Measurements from ENCODE around the gene NKD2.

The NKD2 gene

DNA sequence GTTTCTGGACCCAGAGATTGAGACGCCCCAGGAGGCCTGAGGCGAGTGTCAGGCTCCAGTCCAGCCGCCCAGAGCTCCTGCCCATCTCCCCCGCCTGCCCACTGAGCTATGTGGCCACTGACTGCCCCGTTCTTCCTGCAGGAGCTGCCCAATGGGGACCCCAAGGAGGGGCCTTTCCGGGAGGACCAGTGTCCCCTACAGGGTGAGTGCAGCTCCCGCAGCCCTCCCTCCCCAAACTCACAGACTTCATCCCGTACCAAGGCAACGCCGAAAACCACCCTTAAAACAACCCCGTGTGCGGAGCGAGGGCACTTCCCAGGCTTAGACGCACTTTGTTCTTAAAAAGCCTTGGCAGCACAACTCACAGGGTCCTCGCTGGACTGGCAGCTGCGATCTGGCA, 23.4 kb downstream of the NKD2 start:
- no peak for DNase-seq

DNA sequence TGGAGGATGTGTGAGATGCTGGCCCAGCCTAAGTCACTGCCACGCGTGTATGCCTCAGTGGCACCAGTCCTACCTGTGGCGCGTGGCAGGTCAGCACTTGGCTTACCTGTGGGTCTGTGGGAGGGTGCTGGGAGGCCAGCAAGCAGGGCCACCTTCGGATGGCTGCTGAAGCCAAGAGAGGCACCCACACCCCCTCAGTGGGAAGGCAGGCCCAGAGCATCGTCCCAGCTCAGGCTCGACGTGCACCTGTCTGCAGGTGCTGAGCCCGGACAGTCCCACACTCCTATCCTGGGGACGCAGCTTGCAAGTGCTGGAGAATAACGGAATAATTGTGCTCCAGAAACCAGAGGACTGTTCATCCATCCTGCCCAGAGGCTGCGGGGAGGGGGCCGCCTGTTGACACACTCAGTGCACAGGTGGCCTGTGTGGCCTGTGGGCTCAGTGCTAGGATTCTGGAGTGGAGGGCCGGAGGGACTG, 24.0 kb downstream of the NKD2 start:
- DNase-seq: no peak

DNA sequence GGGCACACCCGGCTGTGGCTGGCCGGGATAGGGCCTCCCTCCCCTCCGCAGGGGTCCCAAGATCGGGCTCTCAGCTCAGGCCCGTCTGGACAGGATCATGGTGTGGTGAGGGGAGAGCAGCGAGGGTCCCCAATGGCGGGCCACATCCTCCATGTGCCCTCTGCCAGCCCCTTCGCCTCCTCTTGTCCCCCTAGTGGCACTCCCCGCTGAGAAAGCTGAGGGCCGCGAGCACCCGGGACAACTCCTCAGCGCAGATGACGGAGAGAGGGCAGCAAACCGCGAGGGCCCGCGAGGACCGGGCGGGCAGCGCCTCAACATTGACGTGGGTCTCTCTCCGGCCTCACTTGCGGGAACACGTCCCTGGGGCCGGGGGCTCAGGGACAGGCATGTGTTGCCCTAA, 24.6 kb downstream of the NKD2 start:
- DNase-seq: no peak

DNA sequence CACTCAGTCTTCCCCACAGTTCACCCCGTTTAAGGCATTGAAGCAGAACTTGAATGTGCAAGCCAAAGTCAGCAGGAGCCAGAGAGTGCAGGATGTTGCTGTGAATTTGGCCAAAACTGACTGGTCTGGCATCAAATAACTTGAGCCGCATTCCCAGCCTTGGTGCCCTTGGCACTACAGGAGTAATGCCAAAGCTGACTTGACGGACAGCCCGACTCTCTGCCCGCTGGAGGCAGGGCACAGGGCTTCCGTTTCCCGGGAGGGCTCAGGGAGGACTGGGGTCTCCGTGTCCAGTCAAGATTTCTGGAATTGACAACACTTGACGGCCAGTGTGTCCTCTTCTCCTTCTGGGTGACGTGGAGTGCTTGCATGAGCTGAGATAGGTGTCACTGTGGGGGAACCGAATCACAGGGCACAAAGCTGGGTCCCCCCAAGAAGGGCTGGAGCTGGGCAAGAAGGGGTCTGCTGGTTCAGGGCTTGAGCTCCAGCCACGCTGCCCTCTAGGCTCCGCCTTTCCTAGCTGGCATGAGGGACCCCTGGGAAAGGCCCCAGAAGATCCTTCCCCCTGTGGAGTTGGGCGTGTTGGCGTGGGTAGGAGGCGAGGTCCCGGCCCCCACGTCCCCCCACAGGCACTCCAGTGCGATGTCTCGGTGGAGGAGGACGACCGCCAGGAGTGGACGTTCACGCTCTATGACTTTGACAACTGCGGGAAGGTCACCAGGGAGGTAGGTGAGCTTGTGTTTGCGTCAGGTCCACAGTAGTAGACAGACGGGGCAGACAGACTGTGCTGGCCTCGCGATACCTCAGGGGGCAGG, 25.2 kb downstream of the NKD2 start:
- no peak for DNase-seq

DNA sequence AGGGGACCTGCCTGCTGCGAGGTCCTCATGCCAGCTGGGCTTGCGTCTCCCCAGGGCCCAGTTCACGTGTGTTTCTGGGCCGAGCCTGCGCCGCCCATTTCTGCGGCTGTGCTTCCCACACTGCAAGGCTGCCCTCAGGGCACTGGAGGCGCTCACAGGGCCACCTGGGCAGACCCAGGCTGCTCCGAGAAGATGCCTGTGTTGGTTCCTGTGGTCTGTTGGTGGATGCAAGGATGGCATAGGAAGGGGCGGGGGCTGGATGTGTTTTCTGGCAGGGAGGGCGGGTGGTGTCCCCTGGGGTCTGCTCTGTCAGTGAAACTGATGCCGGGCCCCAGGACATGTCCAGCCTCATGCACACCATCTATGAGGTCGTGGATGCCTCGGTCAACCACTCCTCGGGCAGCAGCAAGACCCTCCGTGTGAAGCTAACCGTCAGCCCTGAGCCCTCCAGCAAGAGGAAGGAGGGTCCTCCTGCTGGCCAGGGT, 25.9 kb downstream of the NKD2 start:
- no peak for DNase-seq

DNA sequence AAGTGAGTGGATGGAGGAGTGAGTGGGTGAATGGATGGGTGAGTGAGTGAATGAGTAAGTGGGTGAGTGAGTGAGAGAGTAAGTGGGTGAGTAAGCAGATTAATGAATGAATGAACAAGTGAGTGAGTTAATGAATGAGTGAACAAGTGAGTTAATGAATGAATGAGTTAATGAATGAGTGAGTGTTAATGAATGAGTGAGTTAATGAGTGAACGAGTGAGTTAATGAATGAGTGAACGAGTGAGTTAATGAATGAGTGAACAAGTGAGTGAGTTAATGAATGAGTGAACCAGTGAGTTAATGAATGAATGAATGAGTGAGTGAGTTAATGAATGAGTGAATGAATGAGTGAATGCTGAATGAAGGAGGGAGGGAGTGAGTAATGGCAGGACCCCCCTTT, 26.4 kb downstream of the NKD2 start:
- no peak for DNase-seq

DNA sequence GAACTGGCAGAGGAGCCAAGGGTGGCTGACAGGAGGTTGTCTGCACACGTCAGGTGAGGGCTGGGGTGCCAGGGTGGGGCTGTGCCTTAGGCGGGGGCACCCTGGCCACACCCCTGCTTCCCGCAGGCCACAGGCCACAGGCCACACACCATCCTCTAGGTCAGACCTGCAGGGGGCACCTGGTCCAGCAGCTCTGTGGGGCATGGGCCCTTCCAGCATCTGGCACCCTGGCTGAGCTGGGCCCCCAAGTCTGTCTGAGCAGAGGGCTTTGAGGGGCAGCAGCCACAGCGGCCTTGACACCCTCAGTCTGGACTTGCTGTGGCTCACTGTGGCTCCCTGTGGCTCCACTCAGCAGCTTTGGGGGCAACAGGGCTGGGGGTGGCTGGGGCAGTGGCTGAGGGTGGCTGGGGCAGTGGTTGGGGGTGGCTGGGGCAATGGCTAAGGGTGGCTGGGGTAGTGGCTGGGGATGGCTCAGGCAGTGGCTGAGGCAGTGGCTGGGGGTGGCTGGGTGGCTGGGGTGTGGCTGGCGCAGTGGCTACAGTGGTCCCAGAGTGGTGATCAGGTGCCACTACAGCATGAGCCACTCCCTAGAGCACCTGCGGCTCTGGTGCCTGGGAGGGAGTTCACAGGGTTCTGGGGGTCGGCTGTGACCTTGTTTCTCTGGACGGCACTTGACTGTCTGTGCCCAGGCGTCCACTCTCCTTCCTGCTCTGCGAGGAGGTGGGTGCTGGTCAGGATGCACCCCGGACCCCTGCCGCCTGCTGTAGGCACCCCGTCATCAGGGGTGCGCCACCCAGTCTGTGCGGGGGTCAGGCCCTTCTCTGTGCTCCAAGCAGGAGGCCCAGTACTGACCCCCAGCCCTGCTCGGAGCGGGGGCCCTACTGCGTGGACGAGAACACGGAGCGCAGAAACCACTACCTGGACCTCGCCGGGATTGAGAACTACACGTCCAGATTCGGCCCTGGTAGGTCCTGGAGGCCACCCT, 27.1 kb downstream of the NKD2 start:
- no peak for DNase-seq

DNA sequence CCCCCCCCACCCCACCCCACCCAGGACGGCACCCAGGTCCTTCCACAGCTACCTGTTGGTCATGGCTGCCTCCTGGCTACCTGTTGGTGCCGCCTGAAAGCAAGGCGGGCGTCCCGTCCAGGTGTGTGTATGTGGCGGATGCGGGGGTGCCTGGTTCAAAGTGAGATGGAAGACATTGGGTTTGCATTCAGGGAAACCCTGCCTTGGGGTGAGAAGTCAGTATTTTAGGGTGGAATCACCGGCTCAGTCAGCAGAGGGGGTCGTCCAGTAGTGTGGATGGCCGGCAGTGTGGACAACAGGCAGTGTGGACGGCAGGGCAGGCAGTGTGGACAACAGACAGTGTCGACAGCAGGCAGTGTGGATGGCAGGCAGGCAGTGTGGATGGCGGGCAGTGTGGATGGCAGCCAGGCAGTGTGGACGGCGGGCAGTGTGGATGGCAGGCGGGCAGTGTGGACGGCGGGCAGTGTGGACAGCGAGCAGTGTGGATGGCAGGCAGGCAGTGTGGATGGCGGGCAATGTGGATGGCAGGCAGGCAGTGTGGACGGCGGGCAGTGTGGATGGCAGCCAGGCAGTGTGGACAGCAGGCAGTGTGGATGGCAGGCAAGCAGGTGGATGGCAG, 28.0 kb downstream of the NKD2 start:
- no peak for DNase-seq

DNA sequence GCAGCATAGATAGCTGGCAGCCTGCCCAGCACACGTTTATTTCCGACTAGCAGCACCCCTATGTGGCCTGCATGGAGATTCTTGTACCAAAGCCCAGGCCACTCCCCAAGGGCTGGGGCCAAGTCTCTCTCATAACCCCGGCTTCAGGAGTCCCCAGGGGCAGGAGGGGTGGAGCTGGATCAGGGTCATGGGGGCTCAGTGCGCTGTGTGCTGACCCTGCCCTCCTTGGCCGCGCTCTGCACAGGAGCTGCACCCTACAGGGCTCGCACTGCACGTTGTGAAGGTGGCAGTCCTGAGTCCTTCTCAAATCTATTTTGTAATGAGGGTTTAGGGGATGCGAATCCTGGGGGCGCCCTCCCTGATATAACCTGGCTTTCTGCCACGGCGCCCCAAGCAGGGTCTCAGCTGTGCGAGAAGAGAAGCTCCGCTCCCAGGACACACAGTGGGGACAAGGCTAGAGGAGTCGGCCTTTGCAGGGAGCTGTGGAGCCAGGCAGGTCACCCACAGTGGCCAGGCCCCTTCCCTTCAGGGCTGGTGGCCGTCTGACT, 28.6 kb downstream of the NKD2 start:
- DNase-seq: no peak

DNA sequence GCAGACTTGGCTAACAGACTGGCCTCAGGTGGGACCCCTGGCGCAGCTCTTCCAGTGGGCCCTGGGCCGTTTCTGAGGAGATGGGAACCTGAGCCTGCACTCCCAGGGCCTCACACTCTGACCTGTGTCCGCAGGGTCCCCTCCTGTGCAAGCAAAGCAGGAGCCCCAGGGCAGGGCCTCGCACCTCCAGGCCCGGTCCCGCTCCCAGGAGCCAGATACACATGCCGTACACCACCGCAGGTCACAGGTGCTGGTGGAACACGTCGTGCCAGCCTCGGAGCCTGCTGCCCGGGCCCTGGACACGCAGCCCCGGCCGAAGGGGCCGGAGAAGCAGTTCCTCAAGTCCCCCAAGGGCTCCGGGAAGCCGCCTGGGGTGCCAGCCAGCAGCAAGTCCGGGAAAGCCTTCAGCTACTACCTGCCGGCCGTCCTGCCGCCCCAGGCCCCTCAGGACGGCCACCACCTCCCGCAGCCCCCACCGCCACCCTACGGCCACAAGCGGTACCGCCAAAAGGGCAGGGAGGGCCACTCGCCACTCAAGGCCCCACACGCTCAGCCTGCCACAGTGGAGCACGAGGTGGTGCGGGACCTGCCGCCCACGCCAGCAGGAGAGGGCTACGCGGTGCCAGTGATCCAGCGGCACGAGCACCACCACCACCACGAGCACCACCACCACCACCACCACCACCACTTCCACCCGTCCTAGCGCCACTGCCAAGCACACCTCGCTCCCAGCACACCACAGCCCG, 29.2 kb downstream of the NKD2 start:
- no peak for DNase-seq

DNA sequence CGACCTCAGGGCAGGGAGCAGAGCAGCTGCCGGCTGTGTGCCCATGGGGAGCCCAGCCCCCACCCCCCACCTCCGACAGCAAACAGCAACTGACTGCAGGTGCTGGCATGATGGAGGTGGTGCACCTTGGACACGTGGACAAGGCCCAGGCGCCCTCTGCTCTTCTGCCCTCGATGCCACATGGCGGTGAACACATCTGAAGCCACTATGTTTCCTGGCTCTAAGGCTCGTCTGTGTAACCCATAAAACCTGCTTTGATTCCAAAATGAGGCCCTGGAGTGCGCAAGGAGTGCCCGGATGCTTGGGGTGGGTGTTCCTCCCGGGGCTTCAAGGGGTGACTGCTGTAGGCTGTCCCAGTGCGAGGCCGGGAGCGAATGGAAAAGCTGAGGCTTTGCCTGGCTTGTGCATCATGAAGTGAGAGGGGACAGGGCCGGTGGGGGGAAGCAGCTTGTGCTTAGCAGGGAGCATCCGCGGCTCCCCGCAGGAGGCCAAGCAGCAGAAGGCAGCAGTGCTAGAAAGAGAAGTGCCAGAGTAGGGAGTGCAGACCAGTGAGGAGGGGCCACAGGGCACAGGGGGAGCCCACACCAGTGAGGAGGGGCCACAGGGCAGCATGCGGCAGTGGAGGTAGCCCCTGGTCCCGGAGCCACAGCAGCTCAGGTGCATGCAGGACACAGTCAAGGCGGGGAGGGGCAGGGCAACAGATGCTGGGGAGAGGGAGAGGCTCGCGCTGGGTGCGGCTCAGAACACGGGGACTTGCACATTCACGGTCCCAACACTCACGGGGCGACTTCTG, 30.0 kb downstream of the NKD2 start:
- no peak for DNase-seq

DNA sequence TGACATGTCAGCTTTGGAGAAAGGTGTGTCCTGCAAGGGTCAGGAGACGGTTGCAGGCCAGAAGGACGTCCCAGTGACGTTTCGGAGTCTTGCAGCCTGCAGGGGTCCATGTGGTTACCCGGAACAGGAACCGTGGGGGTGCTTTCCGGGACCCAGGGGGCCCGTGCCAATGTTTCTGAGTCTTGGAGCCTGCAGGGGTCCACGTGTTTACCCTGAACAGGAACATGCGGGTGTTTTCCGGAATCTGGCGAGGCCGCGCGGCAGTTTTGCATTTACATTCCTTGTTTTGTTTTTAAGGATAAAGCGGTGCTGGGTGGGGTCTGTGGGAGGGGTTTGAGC, 30.6 kb downstream of the NKD2 start:
- no peak for DNase-seq

DNA sequence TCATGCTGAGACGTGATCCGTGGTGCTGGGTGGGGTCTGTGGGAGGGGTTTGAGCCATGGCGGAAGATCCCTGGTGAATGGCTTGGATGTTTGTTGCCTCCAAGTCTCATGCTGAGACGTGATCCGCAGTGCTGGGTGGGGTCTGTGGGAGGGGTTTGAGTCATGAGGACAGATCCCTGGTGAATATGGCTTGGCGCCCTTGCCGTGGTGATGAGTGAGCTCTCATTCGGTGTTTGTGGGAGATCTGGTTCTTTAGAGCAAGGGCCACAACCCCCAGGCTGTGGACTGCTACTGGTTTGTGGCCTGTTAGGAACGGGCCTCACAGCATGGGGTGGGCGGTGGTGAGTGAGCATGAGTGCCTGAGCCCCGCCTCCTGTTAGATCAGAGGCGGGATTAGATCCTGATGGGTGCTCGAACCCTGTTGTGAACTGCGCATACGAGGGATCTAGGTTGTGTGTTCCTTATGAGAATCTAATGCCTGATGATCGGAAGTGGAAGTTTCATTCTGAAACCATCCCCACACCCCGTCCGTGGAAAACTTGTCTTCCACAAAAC, 31.2 kb downstream of the NKD2 start:
- no peak for DNase-seq

DNA sequence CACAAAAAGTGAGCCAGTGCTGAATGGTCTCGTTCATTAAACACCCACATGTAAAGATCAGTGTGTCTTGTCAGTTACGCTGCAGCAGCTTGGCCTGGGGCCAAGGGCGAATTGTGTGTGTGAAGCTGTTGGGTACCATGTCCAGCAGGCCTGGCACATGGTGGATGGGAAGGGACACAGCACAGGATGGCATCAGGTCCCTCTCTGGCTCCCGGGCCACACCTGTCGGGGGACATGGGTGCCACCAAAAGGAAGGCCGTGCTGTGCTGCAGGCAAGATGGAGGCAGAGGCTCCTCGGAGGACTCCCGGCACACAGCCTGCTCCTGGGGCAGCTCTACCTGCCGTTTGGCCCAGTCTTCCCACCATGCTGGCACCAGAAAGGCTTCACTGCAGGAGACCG, 32.0 kb downstream of the NKD2 start:
- DNase-seq: no peak

DNA sequence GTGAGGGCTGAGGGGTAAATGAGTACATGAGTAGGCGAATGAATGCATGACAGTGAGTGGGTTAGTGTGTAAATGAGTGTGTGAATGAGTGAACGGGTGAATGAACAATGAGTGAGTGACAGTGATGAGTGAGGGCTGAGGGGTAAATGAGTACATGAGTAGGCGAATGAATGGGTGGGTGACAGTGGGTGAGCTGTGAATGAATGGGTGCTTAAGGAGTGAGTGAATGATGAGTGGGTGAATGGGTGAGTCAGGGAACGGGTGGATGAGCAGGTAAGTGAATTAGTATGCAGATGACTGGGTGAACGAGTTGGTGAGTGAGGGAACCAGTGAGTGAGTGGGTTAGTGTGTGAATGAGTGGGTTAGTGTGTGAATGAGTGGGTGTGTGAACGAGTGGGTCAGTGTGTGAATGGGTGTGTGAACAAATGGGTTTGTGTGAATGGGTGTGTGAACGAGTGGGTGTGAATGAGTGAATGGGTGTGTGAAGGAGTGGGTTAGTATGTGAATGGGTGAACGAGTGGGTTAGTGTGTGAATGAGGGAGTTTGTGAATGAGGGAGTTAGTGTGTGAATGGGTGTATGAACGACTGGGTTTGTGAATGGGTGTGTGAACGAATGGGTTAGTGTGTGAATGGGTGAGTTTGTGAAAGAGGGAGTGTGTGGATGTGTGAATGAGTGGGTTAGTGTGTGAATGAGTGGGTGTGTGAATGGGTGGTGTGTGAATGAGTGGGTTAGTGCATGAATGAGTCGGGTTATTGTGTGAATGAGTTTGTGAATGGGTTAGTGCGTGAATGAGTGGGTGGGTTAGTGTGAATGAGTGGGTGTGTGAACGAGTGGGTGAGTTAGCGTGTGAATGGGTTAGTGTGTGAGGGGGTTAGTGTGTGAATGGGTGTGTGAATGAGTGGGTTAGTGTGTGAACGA, 32.9 kb downstream of the NKD2 start:
- DNase-seq: peak; percentile 17

DNA sequence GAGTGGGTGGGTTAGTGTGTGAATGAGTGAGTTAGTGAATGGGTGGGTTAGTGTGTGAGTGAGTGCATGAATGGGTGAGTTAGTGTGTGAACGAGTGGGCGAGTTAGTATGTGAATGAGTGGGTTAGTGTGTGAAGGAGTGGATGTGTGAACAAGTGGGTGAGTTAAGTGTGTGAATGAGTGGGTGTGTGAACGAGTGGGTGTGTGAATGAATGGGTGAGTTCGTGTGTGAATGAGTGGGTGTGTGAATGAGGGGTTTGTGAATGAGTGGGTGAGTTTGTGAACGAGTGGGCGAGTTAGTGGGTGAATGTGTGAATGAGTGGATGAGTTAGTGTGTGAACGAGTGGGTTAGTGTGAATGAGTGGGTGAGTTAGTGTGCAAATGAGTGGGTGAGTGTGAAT, 34.0 kb downstream of the NKD2 start:
- no peak for DNase-seq

DNA sequence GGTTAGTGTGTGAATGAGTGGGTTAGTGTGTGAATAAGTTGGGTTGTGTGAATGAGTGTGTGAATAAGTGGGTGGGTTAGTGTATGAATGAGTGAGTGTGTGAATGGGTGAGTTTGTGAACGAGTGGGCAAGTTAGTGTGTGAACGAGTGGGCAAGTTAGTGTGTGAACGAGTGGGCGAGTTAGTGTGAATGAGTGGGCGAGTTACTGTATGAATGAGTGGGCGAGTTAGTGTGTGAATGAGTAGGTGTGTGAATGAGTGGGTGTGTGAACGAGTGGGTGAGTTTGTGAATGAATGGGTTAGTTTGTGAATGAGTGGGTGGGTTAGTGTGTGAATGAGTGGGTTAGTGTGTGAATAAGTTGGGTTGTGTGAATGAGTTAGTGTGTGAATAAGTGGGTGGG, 34.7 kb downstream of the NKD2 start:
- no peak for DNase-seq

DNA sequence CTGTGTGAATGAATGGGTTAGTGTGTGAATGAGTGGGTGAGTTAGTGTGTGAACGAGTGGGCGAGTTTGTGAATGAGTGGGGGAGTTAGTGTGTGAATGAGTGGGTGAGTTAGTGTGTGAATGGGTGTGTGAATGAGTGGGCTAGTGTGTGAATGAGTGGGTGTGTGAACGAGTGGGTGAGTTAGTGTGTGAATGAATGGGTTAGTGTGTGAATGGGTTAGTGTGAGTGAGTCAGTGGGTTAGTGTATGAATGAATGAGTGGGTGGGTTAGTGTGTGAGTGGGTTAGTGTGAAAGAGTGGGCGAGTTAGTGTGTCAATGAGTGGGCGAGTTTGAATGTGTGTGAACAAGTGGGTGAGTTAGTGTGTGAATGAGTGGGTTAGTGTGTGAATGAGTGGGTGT, 35.5 kb downstream of the NKD2 start:
- DNase-seq: no peak

DNA sequence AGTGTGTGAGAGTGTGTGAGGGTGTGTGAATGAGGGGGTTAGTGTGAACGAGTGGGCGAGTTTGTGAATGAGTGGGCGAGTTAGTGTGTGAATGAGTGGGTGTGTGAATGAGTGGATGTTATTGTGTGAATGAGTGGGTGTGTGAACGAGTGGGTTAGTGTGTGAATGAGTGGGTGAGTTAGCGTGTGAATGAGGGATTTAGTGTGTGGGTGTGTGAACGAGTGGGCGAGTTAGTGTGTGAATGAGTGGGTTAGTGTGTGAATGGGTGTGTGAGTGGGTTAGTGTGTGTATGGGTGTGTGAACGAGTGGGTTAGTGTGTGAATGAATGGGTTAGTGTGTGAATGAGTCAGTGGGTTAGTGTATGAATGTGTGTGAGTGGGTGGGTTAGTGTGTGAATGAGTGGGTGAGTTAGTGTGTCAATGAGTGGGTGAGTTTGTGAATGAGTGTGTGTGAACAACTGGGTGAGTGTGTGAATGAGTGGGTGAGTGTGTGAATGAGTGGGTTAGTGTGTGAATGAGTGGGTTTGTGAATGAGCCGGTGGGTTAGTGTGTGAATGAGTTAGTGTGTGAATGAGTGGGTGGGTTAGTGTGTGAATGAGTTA, 37.5 kb downstream of the NKD2 start:
- DNase-seq: no peak

Measured in stimulated activated CD4-positive, alpha-beta T cell treated with anti-CD3 and anti-CD28 coated beads, Interleukin-1b, Interleukin-23, amount 100 ng/mL, for 48 hours (primary cell).